Fibroblast of mammary gland (primary cell): ENCODE results near the gene JADE2.

Source experiments
- DNase-seq: peaks from one replicate; pipeline ENCODE4 v3.0.0-alpha.2; 2010; ENCODE audit warnings: low read depth
- H3K4me3 ChIP-seq: 2 replicates; pipeline ENCODE4 v1.5.1; 2011; ENCODE audit warnings: low read depth, mild to moderate bottlenecking, low read length, moderate library complexity; ENCODE audit not compliant: control insufficient read depth
- CTCF ChIP-seq: conservative IDR thresholded peaks from 2 replicates; pipeline ENCODE4 v1.5.1; 2011; ENCODE audit warnings: low read depth, low read length, inconsistent platforms; ENCODE audit not compliant: control insufficient read depth, insufficient read depth

The JADE2 gene

GRCh38 chr5:134517553-134517952, 7.9 kb upstream of the JADE2 start:
- no peak for TF ChIP-seq CTCF

GRCh38 chr5:134519989-134520388, 5.5 kb upstream of the JADE2 start:
- no peak overlapping the region for H3K4me3 ChIP-seq

More at GRCh38 chr5:134517553-134517952, 7.9 kb upstream of the JADE2 start:
- H3K4me3 ChIP-seq: no peak overlapping the region
- no peak for DNase-seq

GRCh38 chr5:134521841-134522240, 3.6 kb upstream of the JADE2 start:
- H3K4me3 ChIP-seq: no peak overlapping the region
- no peak for TF ChIP-seq CTCF
- no peak for DNase-seq

More at GRCh38 chr5:134519989-134520388, 5.5 kb upstream of the JADE2 start:
- DNase-seq: no peak
- no peak for TF ChIP-seq CTCF

DNA sequence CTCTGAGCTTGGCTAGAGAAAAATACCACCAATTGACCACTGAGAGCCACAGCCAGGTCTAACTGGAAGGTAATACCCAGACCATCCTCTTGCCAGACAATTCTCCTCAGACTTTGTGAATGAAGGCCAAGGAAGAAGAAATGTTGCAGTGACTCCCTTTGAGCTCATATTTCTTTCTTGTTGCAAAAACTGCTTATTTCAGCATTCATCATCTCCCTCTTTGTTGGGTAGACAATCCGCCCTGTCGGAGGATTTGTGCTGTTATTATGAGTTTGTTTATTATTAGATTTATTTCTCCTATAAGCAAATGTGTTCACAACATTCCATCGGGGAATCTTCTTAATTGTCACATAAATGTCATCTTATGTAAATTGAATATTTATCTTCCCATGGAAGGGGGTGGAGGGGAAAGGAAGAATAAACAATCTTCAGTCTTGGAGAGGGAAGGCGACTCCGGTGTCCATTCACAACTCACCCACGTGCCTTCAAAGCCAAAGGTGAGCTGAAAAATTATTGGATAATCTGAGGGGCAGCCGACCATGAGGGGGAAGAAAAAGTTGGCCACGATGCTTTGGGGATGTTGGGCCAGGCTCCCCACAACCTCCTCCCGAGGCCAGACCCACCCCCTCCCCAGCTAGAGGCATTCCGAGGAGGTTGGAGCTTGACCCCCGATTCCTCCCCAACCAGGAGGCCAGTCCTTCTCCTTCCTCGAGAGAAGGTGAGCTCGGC, 1.8 kb upstream of the JADE2 start:
- peak overlapping the region; percentile 74 for H3K4me3 ChIP-seq
- no peak for DNase-seq
- TF ChIP-seq CTCF: no peak

- no peak for TF ChIP-seq CTCF
- DNase-seq: peak; percentile 72
- peak overlapping the region; percentile 74 for H3K4me3 ChIP-seq
These were observed 1.1 kb upstream of the JADE2 start for GRCh38 chr5:134524272-134524825.

DNA sequence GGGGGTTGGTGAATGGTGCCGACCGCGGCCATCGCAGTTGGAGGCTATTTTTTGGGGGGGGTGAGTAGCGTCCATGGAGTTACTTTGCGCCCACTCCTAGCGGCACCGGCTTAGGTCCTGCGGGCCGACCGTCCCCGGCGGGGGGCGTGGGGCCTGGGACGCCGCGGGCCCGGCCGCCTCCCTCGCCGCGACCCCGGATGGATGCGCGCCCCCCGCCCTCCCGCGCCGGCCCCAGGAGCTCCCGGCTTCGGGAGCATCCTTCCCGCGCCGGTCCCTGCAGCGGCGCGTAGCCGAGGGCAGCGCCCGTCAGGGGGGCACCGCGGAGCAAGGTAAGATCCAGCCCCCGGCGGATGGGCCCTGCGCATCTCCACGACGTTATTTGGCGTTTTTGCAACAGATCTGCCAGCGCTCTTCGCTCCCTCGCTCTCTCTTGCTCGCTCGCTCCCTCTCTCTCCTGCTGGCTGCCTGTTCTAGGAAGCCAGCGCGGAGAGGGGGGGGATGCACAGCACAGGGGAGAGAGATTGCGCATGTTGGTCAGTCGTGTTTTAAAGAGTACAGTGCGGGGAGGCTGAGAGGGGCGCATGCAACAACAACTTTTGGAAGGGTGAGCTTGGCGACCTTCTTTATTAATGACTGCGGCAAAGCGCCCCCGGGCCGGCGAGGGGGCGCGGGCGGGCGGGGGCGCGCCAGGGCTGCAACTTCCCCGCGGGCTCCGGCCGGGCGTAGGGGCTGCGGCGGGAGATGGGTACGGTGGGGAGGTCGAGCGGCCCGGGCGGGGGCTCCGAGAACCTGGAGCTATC, 413 bp downstream of the JADE2 start:
- H3K4me3 ChIP-seq: peak overlapping the region; percentile 74
- TF ChIP-seq CTCF: no peak
- DNase-seq: peak; percentile 75
